GM19351 (cell line): ENCODE results near the gene MATK.
"Not testable (repeated sequence)": the region's sequence is repeated elsewhere in the genome, so short reads cannot be mapped to it uniquely, and the experiment has no call there.

Experiments
- ATAC-seq: cut with Tn5 transposase; IDR thresholded peaks from one replicate; pipeline ENCODE4 v1.9.1; 2021; ENCODE audit warnings: mild to moderate bottlenecking, moderate library complexity; ENCODE audit not compliant: unreplicated experiment

MATK gene

DNA sequence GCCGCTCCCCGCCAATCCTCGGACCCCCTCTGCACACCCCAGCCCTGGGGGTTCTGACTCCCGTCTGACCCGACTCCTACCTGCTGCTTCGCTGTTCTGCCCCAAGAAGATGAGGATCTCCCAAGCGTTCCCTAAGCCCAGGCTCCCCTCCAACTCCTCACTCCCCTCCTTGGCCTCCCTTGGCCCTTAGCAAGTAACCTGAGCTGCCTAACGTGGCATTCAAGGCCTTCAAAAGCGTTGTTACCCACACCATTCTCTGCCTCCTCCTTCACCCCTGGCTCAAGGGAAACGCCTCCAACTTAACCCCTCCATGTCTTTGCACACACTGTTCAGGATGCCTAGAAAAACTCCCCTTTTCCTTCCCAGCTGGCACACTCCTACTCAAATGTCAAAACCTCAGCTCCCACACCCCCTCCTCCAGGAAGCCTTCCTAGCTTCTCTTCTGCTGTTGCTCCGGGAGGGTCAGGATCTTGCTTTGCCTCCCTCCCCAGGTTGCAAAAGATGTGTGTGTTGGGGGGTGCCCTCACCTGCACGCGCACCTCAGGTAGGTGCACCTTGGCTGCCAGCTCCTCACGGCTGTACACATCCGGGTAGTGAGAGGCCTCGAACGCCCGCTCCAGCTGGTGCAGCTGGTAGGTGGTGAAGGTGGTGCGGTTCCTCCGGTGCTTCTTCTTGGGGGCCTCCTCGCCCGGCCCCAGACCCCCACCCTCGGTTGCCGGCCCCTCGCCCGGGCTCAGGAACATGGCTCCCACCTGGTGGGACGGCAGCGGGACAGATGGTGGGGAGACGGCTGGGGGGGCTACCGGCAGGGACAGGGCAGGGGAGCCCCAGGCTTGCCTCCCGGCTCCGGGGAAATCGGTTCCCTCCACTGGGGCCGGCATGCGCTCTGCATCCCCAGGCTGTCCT lies 14.9 kb downstream of the MATK start:
- no peak for ATAC-seq

DNA sequence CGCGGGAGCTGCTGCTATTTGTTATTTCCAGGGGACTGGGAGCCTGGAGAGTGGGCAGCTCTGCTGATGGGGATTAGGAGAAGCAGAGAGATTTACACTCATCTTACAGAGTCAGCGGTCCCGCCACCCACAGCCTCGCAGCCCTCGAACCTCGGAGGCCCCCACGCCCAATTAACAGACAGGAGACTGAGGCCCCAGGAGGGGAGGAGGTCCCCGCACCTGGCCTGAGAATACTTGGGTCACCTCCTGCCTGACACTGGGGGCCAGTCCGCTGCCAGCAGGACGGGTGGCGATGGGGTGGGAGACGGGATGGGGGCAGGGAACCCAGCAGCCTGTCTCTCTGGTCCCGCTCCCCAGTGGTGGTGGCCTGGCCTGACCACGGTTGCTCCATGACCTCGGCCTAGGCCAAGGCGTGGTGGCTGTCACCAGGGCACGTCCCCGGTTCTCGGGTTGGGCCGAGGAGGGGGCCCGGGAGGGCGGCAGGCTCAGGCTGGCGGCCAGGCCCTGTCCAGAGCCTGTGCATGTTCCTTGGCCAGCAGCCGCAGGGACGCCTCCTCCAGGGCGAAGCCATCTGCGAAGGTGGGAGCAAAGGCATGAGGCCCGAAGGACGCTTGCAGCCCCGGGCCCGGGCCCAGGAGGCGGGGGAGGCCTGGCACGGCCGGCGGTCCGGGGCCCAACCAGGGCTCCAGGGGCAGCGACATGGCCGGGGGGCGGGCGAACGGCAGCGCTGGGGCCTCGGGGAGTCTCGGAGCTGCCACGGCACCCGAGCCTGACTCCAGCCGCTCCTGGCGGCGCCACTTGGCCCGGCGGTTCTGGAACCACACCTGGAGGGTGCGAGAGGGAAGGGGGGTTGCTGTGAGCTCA lies 15.8 kb downstream of the MATK start:
- ATAC-seq, result no peak

DNA sequence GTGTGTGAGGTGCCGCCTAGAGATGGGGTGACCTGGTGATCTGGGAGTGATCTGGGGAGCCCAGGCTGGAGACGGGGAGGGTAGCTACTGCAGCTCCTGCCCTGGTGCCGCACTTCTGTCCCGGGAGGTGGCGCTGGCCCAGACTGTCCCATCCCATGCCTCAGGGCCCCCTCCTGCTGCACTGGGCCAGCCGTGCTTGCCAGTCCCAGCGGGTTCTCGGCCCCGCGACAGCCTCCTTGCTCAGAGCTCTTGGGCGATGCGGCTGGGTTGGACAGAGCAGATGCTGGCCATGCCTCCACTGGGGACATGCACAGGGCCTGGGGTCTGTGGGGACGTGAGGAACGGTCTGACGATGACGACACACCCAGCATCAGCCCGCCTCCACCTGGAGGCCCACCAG lies 16.7 kb downstream of the MATK start:
- ATAC-seq, result no peak

DNA sequence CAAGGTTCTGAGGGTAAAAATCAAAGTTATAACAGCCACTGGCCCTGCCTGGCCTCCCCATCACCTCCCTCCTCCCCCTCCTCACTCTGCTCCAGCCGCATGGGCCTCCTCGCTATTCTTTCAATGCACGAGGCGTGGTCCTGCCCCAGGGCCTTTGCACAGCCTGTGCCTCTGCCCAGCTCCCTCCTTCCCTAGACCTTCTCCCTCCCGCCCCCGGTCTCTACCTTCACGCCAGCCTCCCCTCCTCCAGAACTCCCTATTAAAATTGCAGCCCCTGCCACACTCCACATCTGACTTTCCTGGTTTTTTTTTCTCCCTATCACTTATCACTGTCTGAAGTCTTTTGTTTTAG lies 17.5 kb downstream of the MATK start:
- ATAC-seq, result no peak

DNA sequence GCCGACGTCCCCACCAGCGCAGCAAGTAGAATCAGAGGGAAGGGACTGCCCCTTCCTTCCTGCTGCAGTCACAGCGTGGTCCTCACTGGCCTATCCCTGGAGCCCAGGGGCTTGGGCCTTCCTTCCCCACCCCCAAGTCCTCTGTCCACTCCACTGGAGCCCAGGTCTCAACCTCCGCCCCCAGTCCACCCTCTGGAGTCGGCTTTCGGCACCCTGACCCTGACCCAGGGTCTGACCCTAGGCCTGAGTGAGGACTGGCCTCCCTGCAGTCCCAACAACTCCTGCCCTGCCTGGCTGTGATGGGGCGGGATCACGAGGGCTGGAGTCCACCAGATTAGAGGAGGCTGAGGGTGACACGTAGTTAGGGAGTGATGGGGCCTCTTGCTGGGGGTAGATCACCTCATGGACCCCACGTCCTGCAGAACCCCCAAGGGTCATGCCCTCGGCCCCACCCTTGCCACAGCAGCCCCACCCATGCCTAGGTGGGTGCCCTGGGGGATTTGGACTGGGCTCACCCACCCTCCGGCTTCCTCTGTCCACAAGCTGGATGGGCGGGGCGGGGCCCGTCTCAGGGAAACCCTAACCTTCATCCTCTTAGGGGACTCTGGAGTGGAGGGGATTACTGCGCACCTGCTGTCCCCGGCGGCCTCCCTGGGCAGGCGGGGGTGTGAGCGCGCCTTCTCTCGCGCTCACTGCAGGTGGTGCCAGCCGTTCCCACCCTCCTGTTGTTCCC lies 18.0 kb downstream of the MATK start:
- ATAC-seq, result no peak

DNA sequence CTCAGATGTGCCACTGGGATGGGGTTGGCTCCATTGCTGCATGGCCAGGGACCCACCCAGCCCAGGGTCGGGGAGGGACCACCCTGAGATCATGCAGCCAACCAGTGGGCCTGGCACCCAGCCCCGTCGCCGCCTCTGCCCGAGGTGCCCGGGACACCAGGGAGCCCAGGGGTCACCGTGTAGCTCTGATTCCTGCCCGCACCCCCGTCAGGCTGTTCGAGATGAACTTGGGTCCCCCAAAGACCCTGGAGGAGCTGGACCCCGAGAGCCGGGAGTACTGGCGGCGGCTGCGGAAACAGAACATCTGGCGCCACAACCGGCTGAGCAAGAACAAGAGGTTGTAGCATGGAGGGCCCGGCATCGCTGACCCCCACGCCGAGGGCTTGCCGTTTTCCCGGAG lies 19.1 kb downstream of the MATK start:
- ATAC-seq, result no peak

DNA sequence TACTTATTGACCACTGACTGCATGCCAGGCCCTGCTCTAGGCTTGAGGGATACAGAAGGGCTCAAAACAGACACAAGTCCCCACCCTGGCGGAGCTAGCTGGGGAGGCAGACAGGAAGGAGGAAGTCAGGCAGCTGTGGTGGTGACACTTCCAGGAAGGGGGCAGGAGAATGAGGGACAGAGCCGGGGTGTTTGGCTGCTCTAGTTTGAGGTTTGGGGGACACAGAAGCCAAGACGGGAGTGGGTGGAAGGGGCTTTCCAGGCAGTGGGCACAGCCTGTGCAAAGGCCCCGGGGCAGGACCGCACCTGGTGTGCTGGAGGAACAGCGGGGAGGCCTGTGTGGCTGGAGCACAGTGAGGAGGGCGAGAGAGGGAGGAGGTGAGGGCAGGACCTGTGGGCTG lies 19.7 kb downstream of the MATK start:
- ATAC-seq, result no peak

DNA sequence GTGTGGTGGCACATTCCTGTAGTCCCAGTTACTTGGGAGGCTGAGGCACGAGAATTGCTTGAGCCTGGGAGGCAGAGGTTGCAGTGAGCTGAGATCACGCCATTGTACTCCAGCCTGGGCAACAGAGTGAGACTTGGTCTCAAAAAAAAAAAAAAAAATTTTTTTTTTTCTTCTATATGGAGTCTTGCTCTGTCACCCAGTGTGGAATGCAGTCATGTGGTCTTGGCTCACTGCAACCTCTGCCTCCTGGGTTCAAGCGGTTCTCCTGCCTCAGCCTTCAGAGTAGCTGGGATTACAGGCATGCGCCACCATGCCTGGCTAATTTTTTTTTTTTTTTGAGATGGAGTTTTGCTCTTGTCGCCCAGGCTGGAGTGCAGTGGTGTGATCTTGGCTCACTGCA lies 20.4 kb downstream of the MATK start:
- ATAC-seq, result not testable (repeated sequence)

DNA sequence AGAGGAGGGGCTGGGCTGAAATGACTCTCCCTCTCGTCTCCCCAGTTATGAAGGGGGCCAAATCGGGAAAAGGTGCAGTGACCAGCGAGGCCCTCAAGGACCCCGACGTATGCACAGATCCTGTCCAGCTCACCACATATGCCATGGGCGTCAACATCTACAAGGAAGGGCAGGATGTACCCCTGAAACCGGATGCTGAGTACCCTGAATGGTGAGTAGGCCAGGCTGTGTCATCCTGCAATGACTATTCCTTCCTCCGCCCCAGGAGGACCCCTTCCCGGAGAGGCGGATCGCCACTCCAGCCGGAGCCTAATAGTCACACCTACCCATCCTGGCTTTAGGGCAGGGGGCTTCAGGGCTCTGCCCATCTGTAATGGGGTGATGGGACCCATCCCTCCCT lies 21.1 kb downstream of the MATK start:
- no peak for ATAC-seq

DNA sequence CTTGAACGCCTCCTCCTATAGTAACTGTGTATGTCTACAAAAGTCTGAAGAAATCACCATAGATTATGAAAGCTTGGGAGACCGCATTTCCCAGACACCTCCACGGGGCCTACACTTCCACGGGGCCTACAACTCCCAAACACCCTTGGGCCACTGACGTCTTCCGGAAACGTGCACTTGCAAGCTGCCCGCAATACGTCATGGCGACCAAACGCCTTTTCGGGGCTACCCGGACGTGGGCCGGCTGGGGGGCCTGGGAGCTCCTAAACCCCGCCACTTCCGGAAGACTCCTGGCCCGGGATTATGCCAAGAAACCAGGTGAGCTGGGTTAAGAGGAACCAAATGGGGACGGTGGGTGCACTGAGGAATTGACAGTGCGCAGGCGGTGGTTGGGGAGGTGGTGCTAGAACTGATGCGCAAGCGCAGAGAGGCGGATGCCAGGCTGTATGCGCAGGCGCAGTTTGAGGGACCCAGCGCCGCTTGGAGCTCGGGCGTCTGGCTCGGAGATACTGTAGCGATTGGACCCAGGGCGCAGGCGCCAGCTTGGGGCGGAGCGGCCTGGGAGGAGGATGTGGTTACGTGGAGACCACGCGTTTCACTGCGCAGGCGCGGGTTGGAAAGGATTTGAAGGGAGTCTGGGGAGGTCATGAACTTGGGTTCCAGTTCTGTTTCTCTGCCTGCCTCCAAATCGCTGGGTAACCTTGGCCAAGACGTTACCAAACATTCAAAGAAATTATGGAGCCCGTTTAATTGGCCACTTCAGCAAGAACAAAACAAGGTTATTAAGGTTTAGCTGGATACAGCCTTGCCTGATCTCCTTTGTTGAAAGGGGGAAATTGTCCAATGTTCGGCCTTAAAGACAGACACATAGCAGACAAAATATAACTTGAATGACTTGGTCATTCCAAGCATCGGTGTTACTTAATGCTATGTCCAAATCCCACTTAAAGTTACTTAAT lies 23.4 kb downstream of the MATK start, which contains the start of gene MRPL54:
Gene MRPL54 (plus strand): TSS at position 182 of the 959 bp plus-strand sequence. CDS start 19 bp downstream, at position 201.
- peak; percentile 70 for ATAC-seq

DNA sequence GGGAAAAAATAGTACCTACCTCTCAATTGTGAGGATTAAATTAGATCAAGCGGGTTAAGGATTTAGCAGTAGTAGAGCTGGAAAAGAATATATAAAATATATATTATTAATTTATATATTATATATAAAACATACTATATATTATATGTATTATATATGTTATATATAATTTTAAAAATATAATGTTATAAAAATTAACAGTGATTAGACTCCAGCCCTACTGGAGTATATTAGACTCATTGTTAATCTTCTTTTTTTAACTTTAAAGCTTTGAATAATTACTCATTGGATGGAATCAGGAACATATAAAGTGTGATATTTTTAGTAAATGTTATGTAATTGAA lies 24.1 kb downstream of the MATK start:
- ATAC-seq, result no peak

DNA sequence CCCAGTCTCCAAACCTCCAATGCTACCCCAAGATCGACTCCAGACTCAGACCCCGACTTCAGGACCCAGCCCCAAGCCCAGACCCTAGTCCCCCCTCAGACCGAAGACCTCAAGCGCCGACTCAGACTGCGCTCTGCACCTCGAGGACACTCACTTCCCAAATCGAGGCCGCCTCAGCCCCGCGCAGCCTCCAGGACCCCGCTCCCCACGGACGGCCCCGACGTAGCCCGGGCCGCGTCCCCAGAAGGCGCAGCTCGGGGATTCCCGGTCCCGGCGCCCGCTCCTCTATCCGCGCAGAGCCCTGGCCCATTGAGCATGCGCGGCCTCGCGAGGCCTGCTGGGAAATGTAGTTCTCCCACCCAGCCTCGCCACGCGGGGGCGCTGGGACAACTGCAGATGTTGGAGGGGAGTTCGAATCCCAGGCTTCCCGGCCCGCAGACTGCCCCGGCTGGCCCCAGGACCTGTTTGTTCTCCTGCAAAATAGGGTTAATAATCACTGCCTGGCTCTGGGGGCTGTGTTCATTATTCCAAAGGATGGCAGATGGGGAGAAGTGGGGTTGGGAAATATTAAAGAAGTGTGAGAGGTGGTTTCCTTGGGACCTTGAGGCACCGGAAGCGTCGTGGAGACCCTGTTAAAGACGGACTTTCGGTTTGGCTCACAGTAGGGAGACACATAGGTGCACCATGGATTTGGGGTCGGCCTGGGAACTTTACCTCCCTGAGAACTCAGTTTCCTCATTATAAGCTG lies 24.6 kb downstream of the MATK start, which contains the start of gene APBA3:
Gene APBA3 (minus strand): TSS at position 311 of the 748 bp plus-strand sequence. CDS start 1,428 bp downstream, outside the sequence.
- no peak for ATAC-seq

DNA sequence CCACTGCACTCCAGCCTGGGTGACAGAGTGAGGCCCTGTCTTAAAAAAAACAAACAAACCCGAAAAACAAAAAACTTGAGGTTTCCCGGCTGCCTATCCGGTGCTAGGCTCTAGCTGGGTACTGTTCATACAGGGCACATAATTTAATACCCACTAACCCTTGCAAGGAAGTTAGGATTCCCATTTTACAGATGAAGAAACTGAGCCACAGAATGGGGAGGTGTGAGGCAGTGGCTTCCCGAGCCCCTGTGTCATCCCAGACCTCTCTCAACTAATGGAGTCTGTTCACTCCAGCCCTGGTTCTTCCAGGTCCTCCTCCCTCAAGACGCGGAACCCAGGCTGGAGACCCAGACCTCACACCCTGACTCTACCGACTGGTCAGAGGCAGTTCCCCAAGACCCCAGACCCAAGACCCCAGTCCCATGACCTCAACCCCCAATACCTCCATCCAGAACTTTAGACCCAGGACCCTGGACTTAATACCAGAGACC lies 25.3 kb downstream of the MATK start:
- no peak for ATAC-seq

DNA sequence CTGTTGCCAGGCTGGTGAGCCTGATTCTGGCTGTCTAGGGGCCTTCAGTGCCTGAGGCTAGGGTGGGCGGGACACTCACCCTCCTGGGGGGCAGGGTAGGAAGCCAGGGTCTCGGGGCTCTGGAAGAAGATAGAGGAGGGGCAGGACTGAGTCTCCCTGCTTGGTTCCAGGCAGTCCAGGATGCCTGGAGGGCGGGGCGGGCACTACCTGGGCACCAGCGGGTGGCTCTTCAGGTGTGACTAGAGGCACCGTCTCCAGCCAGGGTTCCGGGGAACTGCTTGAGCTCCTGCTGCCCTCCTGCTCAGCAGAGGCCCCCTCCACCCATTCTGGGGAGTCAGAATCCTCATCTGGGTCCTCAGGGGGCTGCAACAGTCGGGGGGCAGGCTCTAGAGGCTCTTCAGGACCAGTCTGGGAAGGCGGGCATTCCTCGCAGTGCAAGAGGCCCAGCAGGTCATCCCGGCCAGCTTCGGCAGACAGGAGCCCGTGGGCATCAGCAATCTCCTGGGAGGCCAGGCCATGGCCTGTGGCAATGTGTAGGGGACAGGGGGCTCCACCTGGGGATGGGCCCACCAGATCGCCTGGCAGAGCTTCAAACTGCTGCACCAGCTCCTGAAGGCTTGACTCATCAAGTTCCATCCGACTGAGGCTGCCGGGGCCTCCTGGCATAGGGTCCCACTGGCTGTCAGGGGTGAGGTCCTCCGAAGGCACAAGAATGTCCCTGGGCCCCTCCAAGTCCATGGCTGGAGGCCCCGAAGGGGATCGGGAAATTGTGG lies 26.5 kb downstream of the MATK start:
- no peak for ATAC-seq

DNA sequence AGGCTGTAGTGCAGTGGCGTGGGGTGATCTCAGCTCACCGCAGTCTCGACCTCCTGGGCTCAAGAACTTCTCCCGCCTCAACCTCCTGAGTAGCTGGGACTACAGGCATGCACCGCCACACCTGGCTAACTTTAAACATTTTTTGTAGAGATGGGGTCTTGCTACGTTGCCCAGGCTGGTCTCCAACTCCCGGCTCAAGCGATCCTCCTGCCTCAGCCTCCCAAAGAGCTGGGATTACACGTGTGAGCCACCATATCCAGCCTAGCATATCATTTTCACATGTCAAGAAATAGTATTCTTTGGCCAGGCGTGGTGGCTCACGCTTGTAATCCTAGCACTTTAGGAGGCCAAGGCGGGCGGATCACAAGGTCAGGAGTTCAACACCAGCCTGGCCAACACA lies 27.9 kb downstream of the MATK start:
- not testable (repeated sequence) for ATAC-seq

DNA sequence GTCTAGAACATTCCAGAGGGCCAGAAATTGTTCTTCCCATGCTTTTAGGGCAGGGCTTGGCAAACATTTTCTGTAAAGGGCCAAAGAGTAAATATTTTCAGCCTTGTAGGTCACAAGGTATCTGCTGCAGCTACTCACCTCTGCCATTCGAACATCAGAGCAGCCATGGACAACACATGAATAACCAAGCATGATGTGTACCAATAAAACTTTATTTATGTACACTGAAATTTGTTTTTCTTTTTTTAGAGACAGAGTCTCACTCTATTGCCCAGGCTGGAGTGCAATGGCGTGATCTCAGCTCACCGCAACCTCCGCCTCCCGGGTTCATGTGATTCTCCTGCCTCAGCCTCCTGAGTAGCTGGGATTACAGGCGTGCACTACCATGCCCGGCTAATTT lies 28.5 kb downstream of the MATK start:
- not testable (repeated sequence) for ATAC-seq

DNA sequence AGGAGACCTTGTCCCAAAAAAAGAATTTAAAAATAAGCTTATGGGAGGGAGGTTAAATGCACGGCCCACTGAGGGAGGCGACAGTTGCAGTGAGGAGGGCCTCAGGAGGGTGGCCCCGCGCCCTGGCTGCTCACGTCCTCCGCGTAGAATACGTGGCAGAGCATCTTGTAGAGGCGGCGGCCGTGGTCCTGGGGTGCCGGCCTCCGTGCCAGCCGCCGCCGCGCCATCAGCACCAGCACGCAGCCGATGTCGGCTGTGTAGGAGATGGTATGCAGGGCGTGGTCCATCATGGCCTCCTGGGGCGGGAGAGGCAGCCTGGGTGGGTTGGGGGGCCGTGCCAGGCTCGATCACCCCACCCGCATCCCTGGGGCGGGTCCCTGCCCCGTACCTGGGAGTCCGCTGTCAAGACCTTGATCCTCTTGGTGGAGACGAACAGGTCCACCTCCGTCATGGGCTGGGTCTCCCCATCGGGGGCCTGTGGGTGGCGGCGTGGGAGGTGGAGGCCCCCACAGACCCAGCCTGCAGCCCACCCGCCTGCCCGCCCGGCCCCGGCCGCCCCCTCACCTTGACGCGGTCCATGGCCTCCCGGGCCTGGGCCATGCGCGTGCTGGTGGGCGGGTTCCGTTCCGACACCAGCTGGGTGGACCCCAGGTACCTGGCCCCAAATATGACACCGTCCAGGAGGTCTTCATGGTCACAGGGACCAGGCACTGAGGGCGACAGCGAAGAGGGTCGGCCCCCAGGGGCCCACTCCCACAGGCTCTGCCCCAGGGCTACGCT lies 32.4 kb downstream of the MATK start:
- ATAC-seq, result no peak

DNA sequence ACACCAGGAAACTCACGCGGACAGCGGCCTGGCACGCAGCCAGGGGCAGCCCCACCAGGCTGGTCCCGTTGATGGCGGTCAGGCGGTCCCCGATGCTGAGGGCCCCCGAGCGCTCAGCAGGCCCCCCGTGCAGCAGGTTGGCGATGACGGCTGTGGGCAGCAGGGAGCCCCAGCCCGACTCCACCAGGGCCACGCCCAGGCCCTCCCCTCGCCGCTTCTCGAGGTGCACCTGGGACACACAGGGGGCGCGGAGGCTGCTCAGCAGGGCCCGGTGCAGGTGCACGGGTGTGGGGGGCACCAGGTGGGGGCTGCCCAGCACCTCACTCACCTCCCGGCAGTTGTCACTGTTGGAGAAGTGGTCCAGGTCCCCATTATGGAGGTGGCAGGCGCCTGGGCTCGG lies 33.7 kb downstream of the MATK start:
- no peak for ATAC-seq
